ENCODE data around the gene PLA2G4D.

PLA2G4D gene

GRCh38 chr15:42032376-42033213, 61.8 kb downstream of the PLA2G4D start:
- in situ Hi-C loops (cut with MboI; ENCODE audit: low sequenced_read_pairs), result no loop called here

GRCh38 chr15:42031198-42031915, 63.0 kb downstream of the PLA2G4D start:
- in situ Hi-C loops (cut with MboI; ENCODE audit: low sequenced_read_pairs), result no loop called here

- in situ Hi-C loops (cut with MboI; ENCODE audit: low sequenced_read_pairs), result no loop called here
These were observed 66.8 kb downstream of the PLA2G4D start for GRCh38 chr15:42027521-42027920.

- in situ Hi-C loops (cut with MboI; ENCODE audit: low sequenced_read_pairs), result no loop called here
These were observed 70.1 kb downstream of the PLA2G4D start for GRCh38 chr15:42024303-42024702.

- in situ Hi-C loops (cut with MboI; ENCODE audit: low sequenced_read_pairs), result no loop called here
These were observed 72.8 kb downstream of the PLA2G4D start for GRCh38 chr15:42021593-42021992.

GRCh38 chr15:42020713-42021273, 73.6 kb downstream of the PLA2G4D start, which contains the start of gene PLA2G4E:
PLA2G4E (minus strand) TSS chr15:42021042; CDS start chr15:42021030, 12 bp downstream.
- in situ Hi-C loops (cut with MboI; ENCODE audit: low sequenced_read_pairs), result no loop called here

- in situ Hi-C loops (cut with MboI; ENCODE audit: low sequenced_read_pairs), result no loop called here
These were observed 75.8 kb downstream of the PLA2G4D start for GRCh38 chr15:42018306-42019224.

Data from HL-60/S4 treated with retinoic acid at 250 ng/mL for 4 days and 3 days (cell line).